Epithelial cell of proximal tubule (primary cell): ENCODE data around the gene RAB3D. TPM values are rescaled to one million over a fixed set of nuclear protein-coding genes. Genes with fewer than 3 reads are reported as not detected.

ENCODE experiments used
- DNase-seq: peaks from one replicate; pipeline ENCODE4 v3.0.0-alpha.2; 2011; ENCODE audit warnings: low read depth
- H3K4me3 ChIP-seq: 2 replicates; pipeline ENCODE4 v1.5.1; 2011; ENCODE audit warnings: low read depth, mild to moderate bottlenecking, low read length
- CTCF ChIP-seq: conservative IDR thresholded peaks from 2 replicates; pipeline ENCODE4 v1.5.1; 2012; ENCODE audit warnings: low read depth, mild to moderate bottlenecking, low read length
- total RNA-seq: library from RNA; depleted of rRNA; stranded (reverse); fragments of >200 nt; gene quantifications from 2 replicates; pipeline ENCODE4 v1.2.3, GENCODE V29; 2015

RAB3D gene
- total RNA-seq, result 13.4 and 18.3 TPM in 2 replicates

DNA sequence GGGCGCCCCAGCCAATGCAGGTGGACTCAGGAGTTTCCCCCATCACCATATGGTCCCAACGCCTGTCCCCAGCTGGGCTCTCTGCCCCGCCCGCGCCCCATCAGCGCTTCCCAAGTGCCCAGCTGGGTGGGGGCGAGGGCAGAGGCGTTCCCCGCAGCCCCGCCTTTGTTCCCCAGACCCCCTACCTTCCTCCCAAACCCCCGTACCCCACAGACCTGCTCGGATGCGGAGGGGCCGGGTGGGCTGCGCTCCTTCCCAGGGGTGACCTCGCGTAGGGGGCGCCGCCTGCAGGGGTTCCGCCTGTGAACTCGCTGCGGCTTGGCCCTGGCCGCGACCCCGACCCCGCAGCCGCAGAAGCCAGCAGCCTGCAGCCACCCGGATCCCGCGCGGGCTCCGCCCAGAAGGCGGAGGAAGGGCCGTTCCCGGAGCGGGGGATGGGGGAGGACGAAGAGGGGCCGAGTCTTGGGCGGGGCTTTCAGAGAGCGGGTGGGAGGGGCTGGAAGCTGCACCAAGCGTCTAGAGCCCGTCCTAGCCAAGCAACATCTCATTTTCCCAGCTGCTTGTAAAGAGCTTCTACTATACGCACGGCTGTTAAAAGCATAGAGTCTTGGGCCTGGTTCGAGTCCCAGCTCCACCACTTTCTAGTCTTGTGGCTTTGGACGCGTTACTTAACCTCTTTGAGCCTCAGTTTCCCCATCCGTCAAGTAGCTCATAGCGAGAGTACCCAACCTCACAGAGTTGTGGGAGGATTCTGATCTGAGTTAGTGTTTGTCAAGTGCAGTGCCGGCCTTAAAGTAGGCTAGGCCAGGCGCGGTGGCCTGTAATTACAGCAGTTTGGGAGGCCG lies at the start of gene RAB3D:
TSS of gene RAB3D (minus strand) at position 404 of the 845 bp plus-strand sequence. CDS start 2,258 bp downstream, outside the sequence.
- H3K4me3 ChIP-seq, result peak within 1 kb of the TSS; percentile 86
- no peak for TF ChIP-seq CTCF
- DNase-seq, result no peak

- no peak for TF ChIP-seq CTCF
- DNase-seq, result no peak
Measured at GRCh38 chr19:11387162-11388034, 47.9 kb upstream of the RAB3D start.

GRCh38 chr19:11384778-11385129 lies 45.3 kb upstream of the RAB3D start:
- DNase-seq, result no peak
- no peak overlapping the region for H3K4me3 ChIP-seq
- TF ChIP-seq CTCF, result no peak

More at GRCh38 chr19:11387162-11388034, 47.9 kb upstream of the RAB3D start:
- no peak overlapping the region for H3K4me3 ChIP-seq

DNA sequence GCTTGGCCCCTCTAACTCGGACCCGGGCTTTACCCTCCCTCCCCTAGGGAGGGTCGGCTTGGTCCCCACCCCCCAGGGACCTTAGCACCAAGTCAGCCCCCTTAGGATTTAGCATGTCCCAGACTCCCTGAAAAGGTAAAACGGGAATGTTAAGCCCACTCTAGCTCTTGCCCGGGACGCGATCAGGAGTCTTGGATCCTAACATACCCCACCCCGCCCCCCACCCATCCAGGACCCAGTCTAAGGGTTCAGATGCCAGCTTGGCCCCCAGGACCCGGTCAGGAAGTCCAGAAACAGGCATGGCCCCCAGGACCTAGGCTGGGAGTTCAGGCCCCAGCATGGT lies 44.2 kb upstream of the RAB3D start:
- H3K4me3 ChIP-seq, result peak overlapping the region; percentile 56
- TF ChIP-seq CTCF, result no peak
- no peak for DNase-seq

- DNase-seq, result no peak
- TF ChIP-seq CTCF, result peak; percentile 72
- peak overlapping the region; percentile 56 for H3K4me3 ChIP-seq
Measured at GRCh38 chr19:11382898-11383705, 43.6 kb upstream of the RAB3D start.

GRCh38 chr19:11380653-11381537 lies 41.4 kb upstream of the RAB3D start:
- peak; percentile 69 for DNase-seq
- TF ChIP-seq CTCF, result peak; percentile 67

More at GRCh38 chr19:11380653-11381537, 41.4 kb upstream of the RAB3D start:
- H3K4me3 ChIP-seq, result peak overlapping the region; percentile 59
